ELR (cell line): ENCODE results near the gene RCAN1.

Source experiments
- DNase-seq: peaks from one replicate; pipeline ENCODE4 v3.0.0-alpha.2; 2015; ENCODE audit warnings: low read depth

Gene RCAN1

GRCh38 chr21:34537838-34538237, 77.1 kb downstream of the RCAN1 start:
- no peak for DNase-seq

- peak; percentile 49 for DNase-seq
Observed at GRCh38 chr21:34536820-34537219, 78.1 kb downstream of the RCAN1 start.

- no peak for DNase-seq
Observed at GRCh38 chr21:34536311-34536710, 78.6 kb downstream of the RCAN1 start.

GRCh38 chr21:34535886-34536285, 79.0 kb downstream of the RCAN1 start:
- no peak for DNase-seq

GRCh38 chr21:34534522-34534921, 80.4 kb downstream of the RCAN1 start:
- peak; percentile 37 for DNase-seq

- DNase-seq, result no peak
Observed at GRCh38 chr21:34533938-34534337, 81.0 kb downstream of the RCAN1 start.

GRCh38 chr21:34531399-34531798, 83.5 kb downstream of the RCAN1 start:
- no peak for DNase-seq

- DNase-seq, result peak; percentile 47
Observed at GRCh38 chr21:34530261-34530660, 84.7 kb downstream of the RCAN1 start.

- DNase-seq, result peak; percentile 54
Observed at GRCh38 chr21:34528131-34528561, 86.8 kb downstream of the RCAN1 start.

GRCh38 chr21:34526618-34527290, 88.2 kb downstream of the RCAN1 start:
- DNase-seq, result peak; percentile 99

GRCh38 chr21:34526241-34526617, 88.7 kb downstream of the RCAN1 start:
- peak; percentile 38 for DNase-seq

- peak; percentile 68 for DNase-seq
Observed at GRCh38 chr21:34524646-34525601, 90.0 kb downstream of the RCAN1 start.

GRCh38 chr21:34523019-34523555, 91.8 kb downstream of the RCAN1 start:
- no peak for DNase-seq

- DNase-seq, result no peak
Observed at GRCh38 chr21:34522284-34522683, 92.6 kb downstream of the RCAN1 start.

GRCh38 chr21:34521561-34521960, 93.4 kb downstream of the RCAN1 start:
- DNase-seq, result no peak

- DNase-seq, result no peak
Observed at GRCh38 chr21:34520764-34521508, 94.0 kb downstream of the RCAN1 start.

GRCh38 chr21:34520281-34520680, 94.6 kb downstream of the RCAN1 start:
- no peak for DNase-seq

GRCh38 chr21:34519694-34520093, 95.2 kb downstream of the RCAN1 start:
- no peak for DNase-seq

GRCh38 chr21:34519016-34519415, 95.9 kb downstream of the RCAN1 start:
- no peak for DNase-seq

- no peak for DNase-seq
Observed at GRCh38 chr21:34518301-34518700, 96.6 kb downstream of the RCAN1 start.

- DNase-seq, result peak; percentile 37
Observed at GRCh38 chr21:34517491-34518245, 97.2 kb downstream of the RCAN1 start.
